HepG2 (cell line): ENCODE results near the gene NGRN. TPM values are rescaled to one million over a fixed set of nuclear protein-coding genes. Genes with fewer than 3 reads are reported as not detected.
A peak's percentile ranks its signal among the peaks of the same experiment; 100 is the strongest.

Experiments used
- ATRX ChIP-seq: sonication (generic); formaldehyde crosslinking; IDR thresholded peaks from 2 replicates; pipeline ENCODE4 v1.4.0; 2020; ENCODE audit warnings: missing genetic modification reagents, borderline replicate concordance
- FOXA3 ChIP-seq: IDR thresholded peaks from 2 replicates; pipeline ENCODE4 v1.6.1; 2016; ENCODE audit warnings: missing genetic modification reagents, missing compliant biosample characterization
- FOXO1 ChIP-seq: sonication (generic); formaldehyde crosslinking; IDR thresholded peaks from 2 replicates; pipeline ENCODE4 v1.4.0; 2020; ENCODE audit warnings: missing genetic modification reagents
- HDAC2 ChIP-seq: sonication (generic); formaldehyde crosslinking; IDR thresholded peaks from 2 replicates; pipeline ENCODE4 v1.4.0; 2020; ENCODE audit warnings: missing genetic modification reagents
- KLF12 ChIP-seq: sonication (generic); formaldehyde crosslinking; IDR thresholded peaks from 2 replicates; pipeline ENCODE4 v1.4.0; 2020; ENCODE audit warnings: missing genetic modification reagents, borderline replicate concordance
- KLF15 ChIP-seq: sonication (generic); formaldehyde crosslinking; IDR thresholded peaks from 2 replicates; pipeline ENCODE4 v1.8.1; 2023; ENCODE audit warnings: borderline replicate concordance, mild to moderate bottlenecking, inconsistent platforms, missing genetic modification reagents, mixed read lengths
- MTF2 ChIP-seq: sonication (generic); formaldehyde crosslinking; IDR thresholded peaks from 2 replicates; pipeline ENCODE4 v1.5.0; 2020; ENCODE audit warnings: missing genetic modification reagents, borderline replicate concordance
- PHF8 ChIP-seq: sonication (generic); formaldehyde crosslinking; IDR thresholded peaks from 2 replicates; pipeline ENCODE4 v1.5.0; 2020; ENCODE audit warnings: missing genetic modification reagents
- RNF2 ChIP-seq: fragments of 450-650 bp; conservative IDR thresholded peaks from 2 replicates; pipeline ENCODE4 v1.6.1; 2016; ENCODE audit warnings: low read depth
- SAFB2 ChIP-seq: sonication (generic); formaldehyde crosslinking; IDR thresholded peaks from 2 replicates; pipeline ENCODE4 v1.5.1; 2020; ENCODE audit warnings: missing genetic modification reagents, low read depth, mild to moderate bottlenecking, borderline replicate concordance
- XRCC5 ChIP-seq: fragments of 200-400 bp; formaldehyde crosslinking; optimal IDR thresholded peaks from 2 replicates; pipeline ENCODE3; 2017; ENCODE audit warnings: mild to moderate bottlenecking, low read length
- YEATS2 ChIP-seq: sonication (generic); formaldehyde crosslinking; IDR thresholded peaks from 2 replicates; pipeline ENCODE4 v1.4.0; 2020; ENCODE audit warnings: missing genetic modification reagents, borderline replicate concordance
- ZNF484 ChIP-seq: sonication (generic); formaldehyde crosslinking; IDR thresholded peaks from 2 replicates; pipeline ENCODE4 v1.5.1; 2020; ENCODE audit warnings: mild to moderate bottlenecking, low read depth, missing genetic modification reagents, borderline replicate concordance
- polyA plus RNA-seq, 8 experiments: library from polyadenylated mRNA; depleted of rRNA in 3 of 8; stranded (reverse) in 7 of 8; unstranded in 1 of 8; fragments of >200 nt; fragmentation: Illumina TruSeq in 4 of 8; extraction: Trizol in 4 of 8; gene quantifications; 2 replicates each; pipeline versions ENCODE4 v1.2.1 to v1.2.3, GENCODE V29; 2011 to 2016; ENCODE audit warnings: low read depth in 4 of 8, missing spikeins in 1 of 8, mixed read lengths in 1 of 8; ENCODE audit not compliant: insufficient read depth in 1 of 8
- total RNA-seq, 5 experiments: library from RNA; depleted of rRNA; stranded (reverse); fragments of >200 nt; fragmentation: Illumina TruSeq; extraction: Trizol; gene quantifications; 2 replicates each; pipeline ENCODE4 v1.2.3, GENCODE V29; 2016; ENCODE audit warnings: low read depth in 1 of 5
- TF ChIP-seq, protein P1 (sequence below): sonication (generic); formaldehyde crosslinking; IDR thresholded peaks from 2 replicates; pipeline ENCODE4 v1.8.1; 2023; ENCODE audit warnings: missing genetic modification reagents, mild to moderate bottlenecking, borderline replicate concordance
- TF ChIP-seq, protein P2 (sequence below): sonication (generic); formaldehyde crosslinking; conservative IDR thresholded peaks from 2 replicates; pipeline ENCODE4 v1.8.0; 2022; ENCODE audit warnings: mild to moderate bottlenecking, moderate library complexity, missing genetic modification reagents
- TF ChIP-seq, protein P3 (sequence below): sonication (generic); formaldehyde crosslinking; IDR thresholded peaks from 2 replicates; pipeline ENCODE4 v1.4.0; 2020; ENCODE audit warnings: missing genetic modification reagents
- TF ChIP-seq, protein P4 (sequence below): sonication (generic); formaldehyde crosslinking; IDR thresholded peaks from 2 replicates; pipeline ENCODE4 v1.8.0; 2022; ENCODE audit warnings: mild to moderate bottlenecking, missing genetic modification reagents
- TF ChIP-seq, protein P5 (sequence below): sonication (generic); formaldehyde crosslinking; IDR thresholded peaks from 2 replicates; pipeline ENCODE4 v1.8.0; 2022; ENCODE audit warnings: low read depth, missing genetic modification reagents
- TF ChIP-seq, protein P6 (sequence below): sonication (generic); formaldehyde crosslinking; conservative IDR thresholded peaks from 2 replicates; pipeline ENCODE4 v1.4.0; 2020; ENCODE audit warnings: mild to moderate bottlenecking, missing genetic modification reagents, moderate library complexity

The NGRN gene
- total and polyA plus RNA-seq, 2 of the 13 experiments (the other 11 are each of a cell fraction or from before 2014, with no cell fraction given): 39.8 to 63.7 TPM

DNA sequence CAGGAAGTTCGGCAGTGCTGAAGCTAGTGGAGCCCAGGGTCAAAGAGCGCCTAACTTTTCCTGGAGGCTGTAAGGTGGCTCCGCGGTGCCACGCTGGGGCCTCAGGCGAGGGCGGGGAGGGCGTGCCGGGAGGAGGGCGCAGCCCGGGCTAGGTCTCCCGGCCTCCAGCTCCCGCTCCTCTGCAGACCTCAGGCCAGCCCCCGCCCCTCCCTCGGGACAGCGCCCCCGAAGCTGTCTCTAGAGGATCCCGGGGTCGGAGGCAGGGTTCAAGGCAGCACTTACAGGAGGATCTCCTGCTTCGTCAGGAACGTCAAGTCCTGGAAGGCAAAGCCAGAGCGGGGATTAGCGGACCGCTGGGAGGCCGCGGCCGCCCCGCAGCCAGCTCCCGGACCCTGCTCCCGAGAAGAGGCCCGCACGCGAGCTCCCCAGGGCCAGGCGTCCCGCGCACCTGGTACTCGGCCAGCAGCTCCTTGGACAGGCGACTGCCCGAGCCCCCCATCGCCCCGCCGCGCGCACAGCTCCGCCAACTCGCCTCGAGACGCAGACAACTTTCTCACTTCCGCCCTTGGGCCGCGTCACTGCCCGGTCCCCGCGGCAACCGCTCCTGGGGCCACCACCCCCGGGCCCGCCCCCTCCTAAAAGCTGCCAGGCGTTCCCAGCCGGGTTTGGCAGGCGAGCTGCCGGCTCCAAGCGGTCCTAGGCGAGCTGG, 31.9 kb upstream of the NGRN start, which contains the start of gene CIB1 (continued):
- TF ChIP-seq XRCC5: peak; percentile 13
- TF ChIP-seq, protein P1, sequence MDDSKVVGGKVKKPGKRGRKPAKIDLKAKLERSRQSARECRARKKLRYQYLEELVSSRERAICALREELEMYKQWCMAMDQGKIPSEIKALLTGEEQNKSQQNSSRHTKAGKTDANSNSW (CRISPR knock-in tag): peak; percentile 45; the same call in 1 of the 2 replicates
- peak; percentile 29; the same call in 1 of the 2 replicates for TF ChIP-seq YEATS2 (CRISPR knock-in tag)
- TF ChIP-seq SAFB2 (CRISPR knock-in tag): no peak; the same call in 1 of the 2 replicates
- TF ChIP-seq KLF15 (CRISPR knock-in tag): no peak; the same call in 1 of the 2 replicates
- TF ChIP-seq, protein P2, sequence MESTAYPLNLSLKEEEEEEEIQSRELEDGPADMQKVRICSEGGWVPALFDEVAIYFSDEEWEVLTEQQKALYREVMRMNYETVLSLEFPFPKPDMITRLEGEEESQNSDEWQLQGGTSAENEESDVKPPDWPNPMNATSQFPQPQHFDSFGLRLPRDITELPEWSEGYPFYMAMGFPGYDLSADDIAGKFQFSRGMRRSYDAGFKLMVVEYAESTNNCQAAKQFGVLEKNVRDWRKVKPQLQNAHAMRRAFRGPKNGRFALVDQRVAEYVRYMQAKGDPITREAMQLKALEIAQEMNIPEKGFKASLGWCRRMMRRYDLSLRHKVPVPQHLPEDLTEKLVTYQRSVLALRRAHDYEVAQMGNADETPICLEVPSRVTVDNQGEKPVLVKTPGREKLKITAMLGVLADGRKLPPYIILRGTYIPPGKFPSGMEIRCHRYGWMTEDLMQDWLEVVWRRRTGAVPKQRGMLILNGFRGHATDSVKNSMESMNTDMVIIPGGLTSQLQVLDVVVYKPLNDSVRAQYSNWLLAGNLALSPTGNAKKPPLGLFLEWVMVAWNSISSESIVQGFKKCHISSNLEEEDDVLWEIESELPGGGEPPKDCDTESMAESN (CRISPR knock-in tag): no peak
- peak; percentile 76 for TF ChIP-seq PHF8
- TF ChIP-seq FOXO1 (CRISPR knock-in tag): no peak
- TF ChIP-seq ATRX: no peak
- TF ChIP-seq, protein P3, sequence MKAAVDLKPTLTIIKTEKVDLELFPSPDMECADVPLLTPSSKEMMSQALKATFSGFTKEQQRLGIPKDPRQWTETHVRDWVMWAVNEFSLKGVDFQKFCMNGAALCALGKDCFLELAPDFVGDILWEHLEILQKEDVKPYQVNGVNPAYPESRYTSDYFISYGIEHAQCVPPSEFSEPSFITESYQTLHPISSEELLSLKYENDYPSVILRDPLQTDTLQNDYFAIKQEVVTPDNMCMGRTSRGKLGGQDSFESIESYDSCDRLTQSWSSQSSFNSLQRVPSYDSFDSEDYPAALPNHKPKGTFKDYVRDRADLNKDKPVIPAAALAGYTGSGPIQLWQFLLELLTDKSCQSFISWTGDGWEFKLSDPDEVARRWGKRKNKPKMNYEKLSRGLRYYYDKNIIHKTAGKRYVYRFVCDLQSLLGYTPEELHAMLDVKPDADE: no peak
- TF ChIP-seq, protein P4, sequence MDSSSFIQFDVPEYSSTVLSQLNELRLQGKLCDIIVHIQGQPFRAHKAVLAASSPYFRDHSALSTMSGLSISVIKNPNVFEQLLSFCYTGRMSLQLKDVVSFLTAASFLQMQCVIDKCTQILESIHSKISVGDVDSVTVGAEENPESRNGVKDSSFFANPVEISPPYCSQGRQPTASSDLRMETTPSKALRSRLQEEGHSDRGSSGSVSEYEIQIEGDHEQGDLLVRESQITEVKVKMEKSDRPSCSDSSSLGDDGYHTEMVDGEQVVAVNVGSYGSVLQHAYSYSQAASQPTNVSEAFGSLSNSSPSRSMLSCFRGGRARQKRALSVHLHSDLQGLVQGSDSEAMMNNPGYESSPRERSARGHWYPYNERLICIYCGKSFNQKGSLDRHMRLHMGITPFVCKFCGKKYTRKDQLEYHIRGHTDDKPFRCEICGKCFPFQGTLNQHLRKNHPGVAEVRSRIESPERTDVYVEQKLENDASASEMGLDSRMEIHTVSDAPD (CRISPR knock-in tag): 0 out of 2 replicates have a peak, but pooled peaks have one; percentile 78
- TF ChIP-seq, protein P5, sequence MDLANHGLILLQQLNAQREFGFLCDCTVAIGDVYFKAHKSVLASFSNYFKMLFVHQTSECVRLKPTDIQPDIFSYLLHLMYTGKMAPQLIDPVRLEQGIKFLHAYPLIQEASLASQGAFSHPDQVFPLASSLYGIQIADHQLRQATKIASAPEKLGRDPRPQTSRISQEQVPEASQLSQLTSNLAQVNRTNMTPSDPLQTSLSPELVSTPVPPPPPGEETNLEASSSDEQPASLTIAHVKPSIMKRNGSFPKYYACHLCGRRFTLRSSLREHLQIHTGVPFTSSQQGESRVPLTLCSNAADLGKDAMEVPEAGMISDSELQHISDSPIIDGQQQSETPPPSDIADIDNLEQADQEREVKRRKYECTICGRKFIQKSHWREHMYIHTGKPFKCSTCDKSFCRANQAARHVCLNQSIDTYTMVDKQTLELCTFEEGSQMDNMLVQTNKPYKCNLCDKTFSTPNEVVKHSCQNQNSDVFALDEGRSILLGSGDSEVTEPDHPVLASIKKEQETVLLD: no peak
- TF ChIP-seq MTF2 (CRISPR knock-in tag): peak; percentile 46; the same call in 1 of the 2 replicates
- TF ChIP-seq, protein P6, sequence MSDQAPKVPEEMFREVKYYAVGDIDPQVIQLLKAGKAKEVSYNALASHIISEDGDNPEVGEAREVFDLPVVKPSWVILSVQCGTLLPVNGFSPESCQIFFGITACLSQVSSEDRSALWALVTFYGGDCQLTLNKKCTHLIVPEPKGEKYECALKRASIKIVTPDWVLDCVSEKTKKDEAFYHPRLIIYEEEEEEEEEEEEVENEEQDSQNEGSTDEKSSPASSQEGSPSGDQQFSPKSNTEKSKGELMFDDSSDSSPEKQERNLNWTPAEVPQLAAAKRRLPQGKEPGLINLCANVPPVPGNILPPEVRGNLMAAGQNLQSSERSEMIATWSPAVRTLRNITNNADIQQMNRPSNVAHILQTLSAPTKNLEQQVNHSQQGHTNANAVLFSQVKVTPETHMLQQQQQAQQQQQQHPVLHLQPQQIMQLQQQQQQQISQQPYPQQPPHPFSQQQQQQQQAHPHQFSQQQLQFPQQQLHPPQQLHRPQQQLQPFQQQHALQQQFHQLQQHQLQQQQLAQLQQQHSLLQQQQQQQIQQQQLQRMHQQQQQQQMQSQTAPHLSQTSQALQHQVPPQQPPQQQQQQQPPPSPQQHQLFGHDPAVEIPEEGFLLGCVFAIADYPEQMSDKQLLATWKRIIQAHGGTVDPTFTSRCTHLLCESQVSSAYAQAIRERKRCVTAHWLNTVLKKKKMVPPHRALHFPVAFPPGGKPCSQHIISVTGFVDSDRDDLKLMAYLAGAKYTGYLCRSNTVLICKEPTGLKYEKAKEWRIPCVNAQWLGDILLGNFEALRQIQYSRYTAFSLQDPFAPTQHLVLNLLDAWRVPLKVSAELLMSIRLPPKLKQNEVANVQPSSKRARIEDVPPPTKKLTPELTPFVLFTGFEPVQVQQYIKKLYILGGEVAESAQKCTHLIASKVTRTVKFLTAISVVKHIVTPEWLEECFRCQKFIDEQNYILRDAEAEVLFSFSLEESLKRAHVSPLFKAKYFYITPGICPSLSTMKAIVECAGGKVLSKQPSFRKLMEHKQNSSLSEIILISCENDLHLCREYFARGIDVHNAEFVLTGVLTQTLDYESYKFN (CRISPR knock-in tag): peak; percentile 55; the same call in 1 of the 2 replicates
- peak; percentile 67 for TF ChIP-seq HDAC2 (CRISPR knock-in tag)
- no peak for TF ChIP-seq ZNF484 (CRISPR knock-in tag)
- peak; percentile 15; the same call in 1 of the 2 replicates for TF ChIP-seq FOXA3 (CRISPR knock-in tag)
- TF ChIP-seq RNF2: peak; percentile 36; the same call in 1 of the 2 replicates
- 0 out of 2 replicates have a peak, but pooled peaks have one; percentile 61 for TF ChIP-seq KLF12 (CRISPR knock-in tag)
